Colonic mucosa (tissue), 4 donors: ENCODE measurements around the gene RNF150. TPM values are rescaled to one million over a fixed set of nuclear protein-coding genes. Genes with fewer than 3 reads are reported as not detected.

Source experiments
- DNase-seq: peaks from one replicate; pipeline ENCODE4 v3.0.0-alpha.2; 2020
- H3K27ac ChIP-seq: fragments of 200-600 bp; one replicate; pipeline ENCODE4 v1.8.0; 2021
- H3K27me3 ChIP-seq: fragments of 200-600 bp; one replicate; pipeline ENCODE4 v1.8.0; 2021
- H3K36me3 ChIP-seq: fragments of 200-600 bp; one replicate; pipeline ENCODE4 v1.8.0; 2021
- H3K4me1 ChIP-seq: fragments of 200-600 bp; one replicate; pipeline ENCODE4 v1.8.0; 2021; ENCODE audit warnings: mild to moderate bottlenecking
- H3K4me3 ChIP-seq: fragments of 200-600 bp; one replicate; pipeline ENCODE4 v1.8.0; 2021
- H3K9ac ChIP-seq, 2 donors: one replicate each; pipeline ENCODE4 v1.7.0; 2013; ENCODE audit warnings: control low read depth in 2 of 2, low read depth in 2 of 2, low read length in 2 of 2
- H3K9me3 ChIP-seq: fragments of 200-600 bp; one replicate; pipeline ENCODE4 v1.8.0; 2021
- CTCF ChIP-seq: fragments of 200-600 bp; IDR thresholded peaks from one replicate; pipeline ENCODE4 v1.8.0; 2022; ENCODE audit warnings: antibody characterized with exemption, mild to moderate bottlenecking
- intact Hi-C: fragments of 100-400 bp; cut with DNase I; formaldehyde crosslinking; loops from one replicate; pipeline ENCODE4 v1.14.1; 2022
- total RNA-seq, 2 donors: library from RNA; stranded (reverse); fragmentation: NEBNext Ultra II Directional in 1 of 2; extraction: Animal tissue kit (Norgen Biotek cat#: 25700) in 1 of 2; gene quantifications; one replicate each; pipeline ENCODE4 v1.2.1, GENCODE V29; 2021
- donor health status: healthy.
- donor health status: DM: no; HTN: no; CAD: no.
- donor health status: DM: no; HTN: no; CAD: no.

RNF150 gene
- total RNA-seq, 2 donors from 2014 or later = 0.86 to 6.9 TPM

- intact Hi-C loops = no loop called here
- H3K27me3 ChIP-seq = no peaks in the 10 kb centered on the region
- no peaks in the 10 kb centered on the region for H3K4me1 ChIP-seq
- no peak for TF ChIP-seq CTCF
- DNase-seq = no peak
- no peak overlapping the region for H3K9ac ChIP-seq
- no peak overlapping the region for H3K27ac ChIP-seq
- H3K4me3 ChIP-seq = no peak overlapping the region
- no peaks in the 10 kb centered on the region for H3K36me3 ChIP-seq
- no peaks in the 10 kb centered on the region for H3K9me3 ChIP-seq
Measured at GRCh38 chr4:140865253-140866217, 267.7 kb downstream of the RNF150 start.

GRCh38 chr4:140863197-140863596 lies 270.1 kb downstream of the RNF150 start:
- Histone ChIP-seq H3K27me3 (no peaks in the 10 kb centered on the region), H3K9ac (no peak overlapping the region), H3K4me1 (no peaks in the 10 kb centered on the region), H3K27ac (no peak overlapping the region), H3K4me3 (no peak overlapping the region), H3K9me3 (no peaks in the 10 kb centered on the region), H3K36me3 (no peaks in the 10 kb centered on the region)
- TF ChIP-seq CTCF = no peak
- DNase-seq = no peak
- intact Hi-C loops = loop anchor here (2.0 kb wide), 1 partner anchor 270 kb away; the partner anchor contains the start of gene RNF150

GRCh38 chr4:140862177-140862442 lies 271.2 kb downstream of the RNF150 start:
- Histone ChIP-seq H3K4me3 (no peak overlapping the region), H3K9me3 (no peaks in the 10 kb centered on the region), H3K4me1 (no peaks in the 10 kb centered on the region), H3K27me3 (no peaks in the 10 kb centered on the region), H3K27ac (no peak overlapping the region), H3K9ac (no peak overlapping the region), H3K36me3 (no peaks in the 10 kb centered on the region)
- no peak for TF ChIP-seq CTCF
- no peak for DNase-seq
- intact Hi-C loops = loop anchor here (2.0 kb wide), 1 partner anchor 271 kb away; the partner anchor contains the start of gene RNF150

GRCh38 chr4:140861359-140862176 lies 271.7 kb downstream of the RNF150 start:
- Histone ChIP-seq H3K4me1 (no peaks in the 10 kb centered on the region), H3K9ac (no peak overlapping the region), H3K27ac (no peak overlapping the region), H3K36me3 (no peaks in the 10 kb centered on the region), H3K27me3 (no peaks in the 10 kb centered on the region), H3K9me3 (no peaks in the 10 kb centered on the region), H3K4me3 (no peak overlapping the region)
- intact Hi-C loops = loop anchor here (2.0 kb wide), 1 partner anchor 271 kb away; the partner anchor contains the start of gene RNF150
- peak; percentile 62 for DNase-seq
- TF ChIP-seq CTCF = peak; percentile 60

- intact Hi-C loops = no loop called here
- no peaks in the 10 kb centered on the region for H3K27me3 ChIP-seq
- H3K9me3 ChIP-seq = no peaks in the 10 kb centered on the region
- H3K36me3 ChIP-seq = no peaks in the 10 kb centered on the region
- DNase-seq = no peak
- no peak for TF ChIP-seq CTCF
- H3K27ac ChIP-seq = no peak overlapping the region
- no peak overlapping the region for H3K4me3 ChIP-seq
- no peaks in the 10 kb centered on the region for H3K4me1 ChIP-seq
- no peak overlapping the region for H3K9ac ChIP-seq
Measured at GRCh38 chr4:140858897-140859296, 274.4 kb downstream of the RNF150 start.
